ENCODE data around the gene IP6K1.

The IP6K1 gene

GRCh38 chr3:49807431-49808114, 21.2 kb upstream of the IP6K1 start:
- peak; percentile 53 for DNase-seq (ENCODE audit: low read depth)
- TF ChIP-seq CTCF (IDR thresholded peaks at IDR 0.05; ENCODE audit: low read length, missing control alignments), result no peak

GRCh38 chr3:49806850-49807249, 20.5 kb upstream of the IP6K1 start:
- H3K4me3 ChIP-seq (replicated peaks; ENCODE audit: low read depth, low read length), result no peak overlapping the region
- TF ChIP-seq CTCF (IDR thresholded peaks at IDR 0.05; ENCODE audit: low read length, missing control alignments), result no peak
- DNase-seq (ENCODE audit: low read depth), result no peak

More at GRCh38 chr3:49807431-49808114, 21.2 kb upstream of the IP6K1 start:
- H3K4me3 ChIP-seq (replicated peaks; ENCODE audit: low read depth, low read length), result no peak overlapping the region

GRCh38 chr3:49805897-49806701, 19.8 kb upstream of the IP6K1 start:
- DNase-seq (ENCODE audit: low read depth), result peak; percentile 88
- TF ChIP-seq CTCF (IDR thresholded peaks at IDR 0.05; ENCODE audit: low read length, missing control alignments), result no peak
- H3K4me3 ChIP-seq (replicated peaks; ENCODE audit: low read depth, low read length), result peak overlapping the region; percentile 82

- peak overlapping the region; percentile 82 for H3K4me3 ChIP-seq (replicated peaks; ENCODE audit: low read depth, low read length)
- no peak for TF ChIP-seq CTCF (IDR thresholded peaks at IDR 0.05; ENCODE audit: low read length, missing control alignments)
Observed at GRCh38 chr3:49805367-49805782, 19.0 kb upstream of the IP6K1 start.

GRCh38 chr3:49804141-49805041, 18.0 kb upstream of the IP6K1 start:
- H3K4me3 ChIP-seq (replicated peaks; ENCODE audit: low read depth, low read length), result peak overlapping the region; percentile 82
- TF ChIP-seq CTCF (IDR thresholded peaks at IDR 0.05; ENCODE audit: low read length, missing control alignments), result no peak
- no peak for DNase-seq (ENCODE audit: low read depth)

More at GRCh38 chr3:49805367-49805782, 19.0 kb upstream of the IP6K1 start:
- DNase-seq (ENCODE audit: low read depth), result peak; percentile 97

- peak overlapping the region; percentile 82 for H3K4me3 ChIP-seq (replicated peaks; ENCODE audit: low read depth, low read length)
- DNase-seq (ENCODE audit: low read depth), result peak; percentile 49
- TF ChIP-seq CTCF (IDR thresholded peaks at IDR 0.05; ENCODE audit: low read length, missing control alignments), result no peak
Observed at GRCh38 chr3:49803465-49804140, 17.3 kb upstream of the IP6K1 start.
